ENCODE measurements around the gene SIGLEC7.

The SIGLEC7 gene

GRCh38 chr19:51101171-51101865, 40.8 kb upstream of the SIGLEC7 start:
- Histone ChIP-seq H3K4me1 (ENCODE audit: control insufficient read depth, insufficient read depth, low read length) (no peaks in the 10 kb centered on the region), H3K36me3 (ENCODE audit: insufficient read depth, low read length) (peaks cover 41% of the 10 kb centered on the region), H3K4me2 (ENCODE audit: low read length) (no peak overlapping the region), H3K27me3 (ENCODE audit: control insufficient read depth, insufficient read depth, low read length) (no peaks in the 10 kb centered on the region), H3K9ac (ENCODE audit: low read depth, low read length) (no peak overlapping the region), H3K9me3 (replicated peaks; ENCODE audit: low read length) (no peaks in the 10 kb centered on the region), H3K4me3 (ENCODE audit: low read length) (no peak overlapping the region)

GRCh38 chr19:51102991-51103390, 39.1 kb upstream of the SIGLEC7 start:
- no peak overlapping the region for H3K4me2 ChIP-seq (ENCODE audit: low read length)
- no peak overlapping the region for H3K4me3 ChIP-seq (ENCODE audit: low read length)
- peaks cover 3% of the 10 kb centered on the region for H3K4me1 ChIP-seq (ENCODE audit: control insufficient read depth, insufficient read depth, low read length)
- H3K27me3 ChIP-seq (ENCODE audit: control insufficient read depth, insufficient read depth, low read length), result no peaks in the 10 kb centered on the region
- no peak overlapping the region for H3K9ac ChIP-seq (ENCODE audit: low read depth, low read length)
- peaks cover 38% of the 10 kb centered on the region for H3K36me3 ChIP-seq (ENCODE audit: insufficient read depth, low read length)
- no peaks in the 10 kb centered on the region for H3K9me3 ChIP-seq (replicated peaks; ENCODE audit: low read length)

- no peak overlapping the region for H3K9ac ChIP-seq (ENCODE audit: low read depth, low read length)
- H3K4me3 ChIP-seq (ENCODE audit: low read length), result no peak overlapping the region
- no peaks in the 10 kb centered on the region for H3K27me3 ChIP-seq (ENCODE audit: control insufficient read depth, insufficient read depth, low read length)
- no peaks in the 10 kb centered on the region for H3K9me3 ChIP-seq (replicated peaks; ENCODE audit: low read length)
- H3K36me3 ChIP-seq (ENCODE audit: insufficient read depth, low read length), result peaks cover 37% of the 10 kb centered on the region
- peaks cover 5% of the 10 kb centered on the region for H3K4me1 ChIP-seq (ENCODE audit: control insufficient read depth, insufficient read depth, low read length)
- H3K4me2 ChIP-seq (ENCODE audit: low read length), result no peak overlapping the region
These were observed 38.2 kb upstream of the SIGLEC7 start for GRCh38 chr19:51103926-51104341.

DNA sequence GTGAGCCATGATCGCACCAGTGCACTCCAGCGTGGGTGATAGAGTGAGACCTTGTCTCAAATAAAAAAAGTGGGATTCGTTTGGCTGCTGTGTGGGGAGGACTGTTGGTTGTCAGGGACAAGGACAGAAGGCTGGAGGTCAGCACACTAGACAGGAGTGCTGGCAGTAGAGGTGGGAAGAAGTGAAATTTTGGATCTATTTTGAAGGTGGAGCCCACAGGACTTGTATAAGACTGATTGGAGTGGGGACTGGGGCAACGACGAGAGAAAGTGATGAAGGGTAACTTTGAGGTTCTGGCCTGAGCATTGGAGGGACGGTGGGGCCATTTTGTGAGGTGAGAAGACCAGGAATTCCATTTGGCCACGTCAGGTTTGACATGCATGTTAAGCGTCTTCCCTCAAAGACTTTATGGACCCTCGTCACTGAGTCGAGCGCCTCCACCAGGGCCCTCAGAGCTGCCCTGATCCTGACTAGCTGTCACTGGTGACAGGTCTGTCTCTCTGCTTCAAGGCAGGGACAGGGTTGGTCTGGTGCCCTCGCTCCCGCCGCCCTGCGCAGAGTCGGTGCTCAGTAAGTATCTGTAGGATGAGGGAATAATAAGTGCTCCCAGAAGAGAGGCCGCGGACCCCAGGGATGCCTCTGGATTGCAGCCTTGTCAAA, 34.6 kb upstream of the SIGLEC7 start:
- Histone ChIP-seq H3K4me2 (ENCODE audit: low read length) (peak overlapping the region; percentile 83), H3K4me1 (ENCODE audit: control insufficient read depth, insufficient read depth, low read length) (peaks cover 6% of the 10 kb centered on the region), H3K9me3 (replicated peaks; ENCODE audit: low read length) (no peaks in the 10 kb centered on the region), H3K36me3 (ENCODE audit: insufficient read depth, low read length) (peaks cover 23% of the 10 kb centered on the region), H3K4me3 (ENCODE audit: low read length) (peak overlapping the region; percentile 84), H3K27me3 (ENCODE audit: control insufficient read depth, insufficient read depth, low read length) (no peaks in the 10 kb centered on the region), H3K9ac (ENCODE audit: low read depth, low read length) (peak overlapping the region; percentile 86)

DNA sequence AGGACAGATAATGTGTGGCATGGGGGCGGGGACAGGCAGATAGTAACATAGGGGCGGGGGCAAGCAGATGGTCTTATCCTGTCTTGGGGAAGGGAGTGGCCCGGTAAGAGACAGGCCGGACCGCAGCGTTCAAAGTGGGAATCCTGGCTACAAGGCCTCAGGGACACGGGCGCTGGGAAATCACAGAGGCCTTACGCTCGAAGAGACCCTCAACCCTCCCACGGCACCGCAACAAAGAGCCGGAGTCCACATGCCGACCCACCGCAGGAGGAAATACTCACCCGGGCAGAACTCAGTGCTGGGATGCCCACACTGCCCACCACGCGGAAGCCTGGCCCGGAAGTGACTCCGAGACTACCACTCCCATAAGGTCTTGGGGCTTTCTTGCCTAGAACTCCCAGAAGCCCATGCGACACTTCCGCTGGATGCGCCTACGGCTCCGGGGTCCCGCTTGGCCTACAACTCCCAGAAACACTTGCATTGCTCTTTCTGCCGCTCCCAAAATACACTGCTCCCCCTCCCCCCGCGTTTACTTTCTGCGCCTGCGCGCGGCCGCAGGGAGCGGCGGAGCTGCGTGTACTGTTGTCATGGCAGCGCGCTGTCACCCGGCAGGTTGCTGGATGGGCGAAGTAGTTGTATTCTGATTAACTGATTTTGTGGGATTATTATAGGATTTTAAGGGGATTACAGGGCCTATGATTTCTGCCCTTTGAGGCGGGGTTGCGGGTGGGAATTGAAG, 33.9 kb upstream of the SIGLEC7 start, which contains the start of gene CTU1:
Gene CTU1, minus strand, starts transcription at position 344 of the 739 bp plus-strand sequence. CDS start 3,840 bp downstream, outside the sequence.
- Histone ChIP-seq H3K9me3 (replicated peaks; ENCODE audit: low read length) (no peaks in the 10 kb centered on the region), H3K4me2 (ENCODE audit: low read length) (peak within 1 kb of the TSS; percentile 86), H3K4me1 (ENCODE audit: control insufficient read depth, insufficient read depth, low read length) (peaks cover 6% of the 10 kb centered on the region), H3K4me3 (ENCODE audit: low read length) (peak within 1 kb of the TSS; percentile 84), H3K27me3 (ENCODE audit: control insufficient read depth, insufficient read depth, low read length) (no peaks in the 10 kb centered on the region), H3K9ac (ENCODE audit: low read depth, low read length) (peak within 1 kb of the TSS; percentile 86), H3K36me3 (ENCODE audit: insufficient read depth, low read length) (peaks cover 16% of the 10 kb centered on the region)

DNA sequence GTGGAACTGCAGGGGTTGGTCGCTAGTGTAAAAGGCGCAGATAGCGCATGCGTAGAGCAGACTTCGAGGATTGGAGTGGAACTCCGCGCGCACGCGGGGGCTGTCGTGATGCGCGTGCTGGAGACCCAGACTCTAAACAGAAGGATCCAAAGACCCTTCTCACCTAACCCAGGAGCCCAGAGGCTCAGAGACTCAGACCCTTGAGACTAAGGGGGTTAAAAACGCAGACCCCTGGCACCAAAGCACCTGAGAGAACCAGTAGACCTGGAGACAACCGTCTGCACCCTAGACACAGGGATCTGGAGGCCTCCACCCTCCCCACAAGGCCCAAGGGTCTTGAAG, 33.3 kb upstream of the SIGLEC7 start:
- Histone ChIP-seq H3K4me1 (ENCODE audit: control insufficient read depth, insufficient read depth, low read length) (peaks cover 6% of the 10 kb centered on the region), H3K4me2 (ENCODE audit: low read length) (peak overlapping the region; percentile 86), H3K9me3 (replicated peaks; ENCODE audit: low read length) (no peaks in the 10 kb centered on the region), H3K4me3 (ENCODE audit: low read length) (peak overlapping the region; percentile 82), H3K36me3 (ENCODE audit: insufficient read depth, low read length) (peaks cover 12% of the 10 kb centered on the region), H3K9ac (ENCODE audit: low read depth, low read length) (peak overlapping the region; percentile 64), H3K27me3 (ENCODE audit: control insufficient read depth, insufficient read depth, low read length) (no peaks in the 10 kb centered on the region)

DNA sequence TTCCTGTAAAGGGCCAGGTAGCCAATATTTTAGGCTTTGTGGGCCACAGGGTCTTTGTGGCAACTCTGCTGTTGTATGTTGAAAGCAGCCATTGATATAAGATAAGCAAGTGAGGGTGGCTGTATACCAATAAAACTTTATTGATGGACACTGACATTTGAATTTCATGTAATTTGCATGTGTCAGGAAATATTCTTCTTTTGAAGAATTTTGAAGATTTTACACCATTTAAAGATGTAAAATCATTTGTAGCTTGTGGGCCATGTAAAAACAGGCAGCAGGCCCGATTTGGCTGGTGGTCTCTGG, 31.5 kb upstream of the SIGLEC7 start:
- Histone ChIP-seq H3K4me3 (ENCODE audit: low read length) (no peak overlapping the region), H3K4me2 (ENCODE audit: low read length) (no peak overlapping the region), H3K9me3 (replicated peaks; ENCODE audit: low read length) (no peaks in the 10 kb centered on the region), H3K36me3 (ENCODE audit: insufficient read depth, low read length) (no peaks in the 10 kb centered on the region), H3K9ac (ENCODE audit: low read depth, low read length) (no peak overlapping the region), H3K4me1 (ENCODE audit: control insufficient read depth, insufficient read depth, low read length) (peaks cover 6% of the 10 kb centered on the region), H3K27me3 (ENCODE audit: control insufficient read depth, insufficient read depth, low read length) (peaks cover 3% of the 10 kb centered on the region)

DNA sequence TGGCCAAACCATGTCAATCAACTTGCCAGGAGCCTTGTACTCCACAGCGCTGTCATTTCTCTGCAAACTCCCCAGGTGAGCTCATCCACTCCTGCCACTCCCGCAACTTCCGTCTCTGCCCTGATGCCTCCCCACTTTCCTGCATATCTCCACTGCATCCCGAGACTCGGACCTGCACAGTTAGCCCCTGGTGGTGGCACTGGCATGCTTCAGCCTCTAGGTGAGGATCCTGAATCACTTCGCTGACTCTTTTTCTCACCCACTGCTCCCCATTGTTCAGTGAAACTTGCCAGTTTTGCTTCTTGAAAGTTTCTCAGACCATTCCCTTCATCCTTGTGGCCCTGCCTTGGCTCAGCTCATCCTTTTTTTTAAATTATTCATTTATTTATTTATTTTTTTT, 30.5 kb upstream of the SIGLEC7 start:
- H3K9me3 ChIP-seq (replicated peaks; ENCODE audit: low read length), result no peaks in the 10 kb centered on the region
- no peak overlapping the region for H3K4me2 ChIP-seq (ENCODE audit: low read length)
- H3K4me1 ChIP-seq (ENCODE audit: control insufficient read depth, insufficient read depth, low read length), result peaks cover 6% of the 10 kb centered on the region
- H3K36me3 ChIP-seq (ENCODE audit: insufficient read depth, low read length), result no peaks in the 10 kb centered on the region
- no peak overlapping the region for H3K9ac ChIP-seq (ENCODE audit: low read depth, low read length)
- H3K27me3 ChIP-seq (ENCODE audit: control insufficient read depth, insufficient read depth, low read length), result peaks cover 3% of the 10 kb centered on the region
- H3K4me3 ChIP-seq (ENCODE audit: low read length), result no peak overlapping the region

- no peak overlapping the region for H3K9ac ChIP-seq (ENCODE audit: low read depth, low read length)
- peaks cover 3% of the 10 kb centered on the region for H3K27me3 ChIP-seq (ENCODE audit: control insufficient read depth, insufficient read depth, low read length)
- H3K4me2 ChIP-seq (ENCODE audit: low read length), result no peak overlapping the region
- H3K36me3 ChIP-seq (ENCODE audit: insufficient read depth, low read length), result no peaks in the 10 kb centered on the region
- no peak overlapping the region for H3K4me3 ChIP-seq (ENCODE audit: low read length)
- no peaks in the 10 kb centered on the region for H3K9me3 ChIP-seq (replicated peaks; ENCODE audit: low read length)
- H3K4me1 ChIP-seq (ENCODE audit: control insufficient read depth, insufficient read depth, low read length), result no peaks in the 10 kb centered on the region
These were observed 27.9 kb upstream of the SIGLEC7 start for GRCh38 chr19:51114087-51114729.

GRCh38 chr19:51116736-51117286, 25.3 kb upstream of the SIGLEC7 start:
- no peak overlapping the region for H3K9ac ChIP-seq (ENCODE audit: low read depth, low read length)
- H3K27me3 ChIP-seq (ENCODE audit: control insufficient read depth, insufficient read depth, low read length), result peaks cover 3% of the 10 kb centered on the region
- no peaks in the 10 kb centered on the region for H3K4me1 ChIP-seq (ENCODE audit: control insufficient read depth, insufficient read depth, low read length)
- H3K9me3 ChIP-seq (replicated peaks; ENCODE audit: low read length), result no peaks in the 10 kb centered on the region
- H3K4me3 ChIP-seq (ENCODE audit: low read length), result no peak overlapping the region
- no peak overlapping the region for H3K4me2 ChIP-seq (ENCODE audit: low read length)
- no peaks in the 10 kb centered on the region for H3K36me3 ChIP-seq (ENCODE audit: insufficient read depth, low read length)

DNA sequence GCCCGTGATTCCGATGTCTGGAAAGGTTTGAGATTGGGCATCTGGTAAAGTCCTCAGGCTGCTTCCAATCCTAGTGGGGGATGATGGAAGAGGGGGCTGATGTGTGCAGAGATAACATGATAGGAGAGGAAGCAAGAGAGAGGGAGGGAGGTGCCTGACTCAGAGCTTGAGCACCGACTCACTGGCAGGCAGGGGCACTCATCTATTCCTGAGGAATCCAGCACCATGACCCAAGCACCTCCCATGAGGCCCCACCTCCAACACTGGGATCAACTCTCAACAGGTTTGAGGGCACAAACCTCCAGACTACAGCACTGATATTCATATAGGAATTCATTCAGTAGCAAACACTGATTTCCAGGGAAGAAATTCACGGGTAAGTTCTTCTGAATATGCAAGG, 23.0 kb upstream of the SIGLEC7 start:
- H3K36me3 ChIP-seq (ENCODE audit: insufficient read depth, low read length), result no peaks in the 10 kb centered on the region
- H3K9me3 ChIP-seq (replicated peaks; ENCODE audit: low read length), result no peaks in the 10 kb centered on the region
- no peak overlapping the region for H3K4me2 ChIP-seq (ENCODE audit: low read length)
- no peaks in the 10 kb centered on the region for H3K4me1 ChIP-seq (ENCODE audit: control insufficient read depth, insufficient read depth, low read length)
- H3K4me3 ChIP-seq (ENCODE audit: low read length), result no peak overlapping the region
- peaks cover 2% of the 10 kb centered on the region for H3K27me3 ChIP-seq (ENCODE audit: control insufficient read depth, insufficient read depth, low read length)
- no peak overlapping the region for H3K9ac ChIP-seq (ENCODE audit: low read depth, low read length)
